K562 (cell line): Measurements from ENCODE around the gene DDC. TPM values are rescaled to one million over a fixed set of nuclear protein-coding genes. Genes with fewer than 3 reads are reported as not detected.

ENCODE experiments used
- CHD1 ChIP-seq: fragments of 200-600 bp; sonication (generic); IDR thresholded peaks from one replicate; pipeline ENCODE4 v1.6.1; 2012; ENCODE audit warnings: mild to moderate bottlenecking, moderate library complexity, low read length, inconsistent platforms
- CHD4 ChIP-seq: fragments of 200-600 bp; sonication (generic); IDR thresholded peaks from 3 replicates; pipeline ENCODE4 v1.6.1; 2012; ENCODE audit warnings: low read depth, mild to moderate bottlenecking, mixed read lengths, low read length, inconsistent platforms; ENCODE audit not compliant: insufficient read depth, insufficient replicate concordance, poor library complexity, severe bottlenecking
- FOXJ3 ChIP-seq: sonication (generic); formaldehyde crosslinking; IDR thresholded peaks from 2 replicates; pipeline ENCODE4 v1.4.0; 2020; ENCODE audit warnings: mild to moderate bottlenecking, missing genetic modification reagents
- L3MBTL2 ChIP-seq: fragments of 450-650 bp; IDR thresholded peaks from 2 replicates; pipeline ENCODE4 v1.6.1; 2016; ENCODE audit warnings: mild to moderate bottlenecking, moderate library complexity
- PBX2 ChIP-seq, 2 experiments: IDR thresholded peaks in 1 of 2; conservative IDR thresholded peaks in 1 of 2; 2 replicates each; pipeline ENCODE4 v1.6.1; 2016; ENCODE audit warnings: low read depth in 2 of 2, mild to moderate bottlenecking in 1 of 2, missing compliant biosample characterization in 1 of 2, missing genetic modification characterization in 1 of 2, moderate library complexity in 1 of 2
- POLR2B ChIP-seq: fragments of 450-650 bp; IDR thresholded peaks from 2 replicates; pipeline ENCODE4 v1.6.1; 2018; ENCODE audit warnings: low read depth; ENCODE audit not compliant: partially characterized antibody
- REST ChIP-seq, 2 experiments: fragments of 450-650 bp; formaldehyde crosslinking in 1 of 2; IDR thresholded peaks; 2 replicates each; pipeline versions ENCODE4 v1.4.0 to v1.6.1; 2014 to 2020; ENCODE audit warnings: mild to moderate bottlenecking in 2 of 2, borderline replicate concordance in 1 of 2, low read depth in 1 of 2
- SMAD4 ChIP-seq: fragments of 250-450 bp; sonication (Bioruptor Pico); conservative IDR thresholded peaks from 2 replicates; pipeline ENCODE4 v1.8.0; 2021; ENCODE audit warnings: inconsistent platforms, mild to moderate bottlenecking, moderate library complexity
- ZMIZ1 ChIP-seq, 2 experiments: fragments of 150-350 bp in 1 of 2; IDR thresholded peaks; 2 replicates each; pipeline ENCODE4 v1.6.1; 2012 to 2016; ENCODE audit warnings: low read depth in 2 of 2, low read length in 2 of 2, mild to moderate bottlenecking in 1 of 2, moderate library complexity in 1 of 2
- polyA plus RNA-seq, 8 experiments: library from polyadenylated mRNA; depleted of rRNA in 4 of 8; stranded (reverse) in 5 of 8; unstranded in 3 of 8; fragments of >200 nt; fragmentation: Nextera tagmentation in 2 of 8; fragmentation: Illumina TruSeq in 1 of 8; extraction: Ambion mirVana in 2 of 8; extraction: Trizol in 1 of 8; gene quantifications; 2 replicates each; pipeline versions ENCODE4 v1.2.1 to v1.2.3, GENCODE V29; 2011 to 2014; ENCODE audit warnings: inconsistent platforms in 1 of 8, missing spikeins in 1 of 8
- total RNA-seq, 7 experiments: library from RNA; depleted of rRNA in 6 of 7; stranded (reverse); fragments of >200 nt in 6 of 7; fragmentation: Illumina TruSeq in 2 of 7; extraction: Trizol in 2 of 7; gene quantifications; 2 replicates each; pipeline versions ENCODE4 v1.2.1 to v1.2.3, GENCODE V29; 2011 to 2021; ENCODE audit warnings: low replicate concordance in 1 of 7

DDC gene
- total and polyA plus RNA-seq, 9 of the 15 experiments (the other 6 are each of a cell fraction or from before 2014, with no cell fraction given): not detected

GRCh38 chr7:50497068-50497642 lies 68.0 kb downstream of the DDC start (continued):
- TF ChIP-seq PBX2 (CRISPR knock-in tag; IDR thresholded peaks at IDR 0.05; ENCODE audit: low read depth) (no peak), PBX2 (tag; conservative IDR thresholded peaks at IDR 0.05; ENCODE audit: low read depth) (peak; percentile 48; the same call in 1 of the 2 replicates), CHD1 (no peak), REST (IDR thresholded peaks at IDR 0.05; ENCODE audit: borderline replicate concordance) (peak; percentile 33; the same call in 1 of the 2 replicates), REST (CRISPR knock-in tag; IDR thresholded peaks at IDR 0.05; ENCODE audit: low read depth) (no peak), CHD4 (no peak), POLR2B (no peak), FOXJ3 (CRISPR knock-in tag) (no peak), ZMIZ1 (IDR thresholded peaks at IDR 0.05; ENCODE audit: low read depth in 2 of 2, low read length in 2 of 2) (peak in 1 of 2 experiments; percentile 95; a peak in 2 of 4 replicates), SMAD4 (peak; percentile 100), L3MBTL2 (peak; percentile 16; the same call in 1 of the 2 replicates)
